Upper lobe of right lung (tissue), 1 donor: ENCODE results near the gene HDAC6. TPM values are rescaled to one million over a fixed set of nuclear protein-coding genes. Genes with fewer than 3 reads are reported as not detected.

Experiments used
- ATAC-seq: fragments of 200-7000 bp; cut with Tn5 transposase; one replicate; pipeline ENCODE4 v1.9.1; 2020; ENCODE audit warnings: mild to moderate bottlenecking, moderate library complexity
- DNase-seq: peaks from one replicate; pipeline ENCODE4 v3.0.0-alpha.2; 2020
- H3K27ac ChIP-seq: fragments of 200-600 bp; one replicate; pipeline ENCODE4 v1.8.0; 2022
- H3K27me3 ChIP-seq: fragments of 200-600 bp; one replicate; pipeline ENCODE4 v1.8.0; 2022; ENCODE audit warnings: mild to moderate bottlenecking
- H3K36me3 ChIP-seq: fragments of 200-600 bp; one replicate; pipeline ENCODE4 v1.8.0; 2022
- H3K4me1 ChIP-seq: fragments of 200-600 bp; one replicate; pipeline ENCODE4 v1.8.0; 2022
- H3K4me3 ChIP-seq: fragments of 200-600 bp; one replicate; pipeline ENCODE4 v1.8.0; 2022; ENCODE audit warnings: mild to moderate bottlenecking
- H3K9me3 ChIP-seq: fragments of 200-600 bp; one replicate; pipeline ENCODE4 v1.8.0; 2022
- intact Hi-C: fragments of 100-400 bp; cut with DNase I; formaldehyde crosslinking; loops from one replicate; pipeline ENCODE4 v1.11.0; 2022
- long read RNA-seq: library from polyadenylated mRNA; unstranded; transcript quantifications from one replicate; pipeline ENCODE4 v2.0.0, GENCODE V29; 2021
- total RNA-seq: library from RNA; stranded (reverse); fragmentation: NEBNext Ultra II Directional; extraction: Animal tissue kit (Norgen Biotek cat#: 25700); gene quantifications from one replicate; pipeline ENCODE4 v1.2.1, GENCODE V29; 2021
- TF ChIP-seq, protein P1 (sequence below): fragments of 200-600 bp; IDR thresholded peaks from one replicate; pipeline ENCODE4 v1.8.0; 2022; ENCODE audit warnings: antibody characterized with exemption
- donor health status: DM: no; HTN: yes; CAD: no; lungs with severe emphysema.

The HDAC6 gene
- 94.2 TPM for total RNA-seq
- long read RNA-seq, full-length matches to known transcripts = 33 of 100 reads
- long read RNA-seq, partial matches to known transcripts = 33 of 100 reads
- long read RNA-seq, other reads (novel, unspliced or antisense) = 34 of 100 reads

GRCh38 chrX:48801280-48802088 is at the start of gene HDAC6:
Gene HDAC6 (plus strand): TSS chrX:48802067. CDS start chrX:48802693, 626 bp downstream.
- Histone ChIP-seq H3K4me1 (peaks cover 4% of the 10 kb centered on the region), H3K4me3 (peak within 1 kb of the TSS; percentile 61), H3K27ac (peak within 1 kb of the TSS; percentile 97), H3K36me3 (no peaks in the 10 kb centered on the region), H3K9me3 (no peaks in the 10 kb centered on the region), H3K27me3 (no peaks in the 10 kb centered on the region)
- TF ChIP-seq, protein P1, sequence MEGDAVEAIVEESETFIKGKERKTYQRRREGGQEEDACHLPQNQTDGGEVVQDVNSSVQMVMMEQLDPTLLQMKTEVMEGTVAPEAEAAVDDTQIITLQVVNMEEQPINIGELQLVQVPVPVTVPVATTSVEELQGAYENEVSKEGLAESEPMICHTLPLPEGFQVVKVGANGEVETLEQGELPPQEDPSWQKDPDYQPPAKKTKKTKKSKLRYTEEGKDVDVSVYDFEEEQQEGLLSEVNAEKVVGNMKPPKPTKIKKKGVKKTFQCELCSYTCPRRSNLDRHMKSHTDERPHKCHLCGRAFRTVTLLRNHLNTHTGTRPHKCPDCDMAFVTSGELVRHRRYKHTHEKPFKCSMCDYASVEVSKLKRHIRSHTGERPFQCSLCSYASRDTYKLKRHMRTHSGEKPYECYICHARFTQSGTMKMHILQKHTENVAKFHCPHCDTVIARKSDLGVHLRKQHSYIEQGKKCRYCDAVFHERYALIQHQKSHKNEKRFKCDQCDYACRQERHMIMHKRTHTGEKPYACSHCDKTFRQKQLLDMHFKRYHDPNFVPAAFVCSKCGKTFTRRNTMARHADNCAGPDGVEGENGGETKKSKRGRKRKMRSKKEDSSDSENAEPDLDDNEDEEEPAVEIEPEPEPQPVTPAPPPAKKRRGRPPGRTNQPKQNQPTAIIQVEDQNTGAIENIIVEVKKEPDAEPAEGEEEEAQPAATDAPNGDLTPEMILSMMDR = no peak
- peak; percentile 98 for DNase-seq
- intact Hi-C loops = no loop called here
- peak; percentile 95 for ATAC-seq

DNA sequence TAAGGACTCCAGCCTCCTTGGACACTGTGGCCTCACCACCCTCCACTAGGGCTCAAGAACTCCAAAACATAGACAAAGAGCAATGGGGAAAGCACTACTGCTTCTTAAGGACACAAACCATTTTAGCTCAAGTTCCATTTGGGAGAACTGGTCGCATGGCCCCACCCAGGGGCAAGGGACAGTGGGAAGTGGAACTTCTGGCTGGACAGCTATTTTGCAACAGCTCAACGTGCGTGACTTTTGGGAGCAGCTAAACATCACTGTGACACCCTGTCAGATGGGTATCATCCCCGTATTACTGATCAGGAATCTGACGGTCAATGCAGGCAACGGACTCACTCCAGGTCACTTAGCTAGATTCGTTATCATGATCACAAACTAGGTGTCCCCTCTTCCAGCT is 49.4 kb upstream of the HDAC6 start:
- TF ChIP-seq, protein P1 = no peak
- ATAC-seq = no peak
- Histone ChIP-seq H3K4me3 (no peak overlapping the region), H3K4me1 (no peaks in the 10 kb centered on the region), H3K27me3 (no peaks in the 10 kb centered on the region), H3K9me3 (no peaks in the 10 kb centered on the region), H3K36me3 (no peaks in the 10 kb centered on the region), H3K27ac (no peak overlapping the region)
- intact Hi-C loops = no loop called here
- no peak for DNase-seq

DNA sequence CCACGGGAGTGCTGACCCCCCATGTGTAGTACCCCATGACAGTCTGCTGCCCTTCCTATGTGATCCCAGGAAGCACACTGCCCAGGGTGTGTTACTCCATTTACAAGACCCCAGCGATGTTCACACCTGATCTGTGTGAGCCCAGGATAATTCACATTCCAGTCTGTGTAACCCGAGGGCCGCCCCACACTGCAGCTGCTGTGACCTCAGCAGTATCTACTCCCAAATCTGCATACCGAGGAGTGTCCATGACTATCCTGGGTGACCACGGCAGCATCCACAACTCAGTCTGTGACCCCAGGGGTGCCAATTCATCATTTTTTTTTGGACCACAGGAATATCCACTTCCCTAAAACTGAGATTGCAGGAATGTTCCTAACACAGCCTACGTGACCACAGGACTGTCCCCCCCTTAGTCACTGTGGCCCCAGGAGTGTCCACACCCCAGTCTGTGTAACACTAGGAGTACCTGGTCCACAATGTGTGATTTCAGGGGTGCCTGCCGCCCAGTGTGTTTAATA is 48.1 kb upstream of the HDAC6 start:
- intact Hi-C loops = no loop called here
- no peak for DNase-seq
- H3K9me3 ChIP-seq = no peaks in the 10 kb centered on the region
- no peak for ATAC-seq
- no peaks in the 10 kb centered on the region for H3K36me3 ChIP-seq
- H3K4me1 ChIP-seq = no peaks in the 10 kb centered on the region
- H3K27ac ChIP-seq = no peak overlapping the region
- no peaks in the 10 kb centered on the region for H3K27me3 ChIP-seq
- TF ChIP-seq, protein P1 = no peak
- no peak overlapping the region for H3K4me3 ChIP-seq

DNA sequence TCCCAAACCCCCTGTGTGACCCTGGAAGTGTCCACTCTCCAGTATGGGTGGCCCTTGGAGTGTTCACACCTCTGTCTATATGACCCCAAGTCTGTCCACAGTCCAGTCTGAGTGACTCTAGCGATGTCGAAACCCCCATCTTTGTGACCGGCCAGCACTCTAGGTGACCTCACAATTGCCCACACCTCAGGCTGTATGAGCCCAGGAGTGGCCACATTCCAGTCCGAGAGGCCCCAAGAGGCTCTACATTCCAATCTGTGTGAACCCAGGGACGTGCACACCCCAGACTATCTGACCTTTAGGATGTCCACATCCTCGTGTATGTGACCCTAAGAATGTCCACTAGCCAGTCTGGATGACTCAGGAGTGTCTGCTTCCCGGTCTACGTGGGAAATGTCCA is 47.6 kb upstream of the HDAC6 start:
- DNase-seq (no peak), ATAC-seq (no peak)
- H3K36me3 ChIP-seq = no peaks in the 10 kb centered on the region
- no peaks in the 10 kb centered on the region for H3K9me3 ChIP-seq
- H3K27me3 ChIP-seq = no peaks in the 10 kb centered on the region
- intact Hi-C loops = no loop called here
- no peak overlapping the region for H3K4me3 ChIP-seq
- H3K27ac ChIP-seq = no peak overlapping the region
- TF ChIP-seq, protein P1 = no peak
- no peaks in the 10 kb centered on the region for H3K4me1 ChIP-seq

DNA sequence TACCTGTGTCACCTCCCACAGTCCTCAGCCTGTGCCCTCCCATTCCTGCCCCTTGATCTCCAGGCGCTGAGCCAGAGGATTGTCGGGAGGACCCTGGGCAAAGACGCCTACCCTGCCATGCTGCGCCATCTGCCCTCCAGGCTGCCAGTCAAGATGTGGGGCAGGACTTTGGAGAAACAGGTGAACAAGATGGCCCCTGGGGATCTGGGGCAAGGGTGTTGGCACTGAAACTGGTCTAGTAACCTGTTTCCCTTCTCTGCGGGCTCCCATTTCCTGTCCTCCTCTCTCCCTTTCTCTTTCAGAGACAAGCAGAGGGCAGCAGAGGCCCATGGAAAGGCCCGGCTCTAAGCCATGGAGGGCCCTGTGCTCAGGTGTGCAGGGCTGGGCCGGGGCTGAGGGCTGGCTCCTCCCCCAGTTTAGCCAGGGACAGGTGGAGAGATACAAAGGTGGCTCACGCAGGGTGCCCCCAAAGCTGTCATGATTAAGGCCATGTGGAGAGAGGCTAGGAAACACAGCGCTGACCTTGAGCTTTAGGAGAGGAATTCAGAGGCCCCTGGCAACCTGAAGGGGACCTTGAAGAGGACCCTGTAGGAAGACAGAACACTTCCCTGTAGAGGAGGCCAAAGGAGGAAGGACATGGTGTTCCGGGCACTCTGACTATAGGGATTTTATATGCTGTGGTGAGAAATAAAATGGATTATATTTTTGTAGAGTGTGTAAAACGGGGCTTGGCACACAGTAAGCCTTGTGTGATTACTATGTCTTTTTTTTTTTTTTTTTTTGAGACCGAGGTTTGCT is 40.0 kb upstream of the HDAC6 start, which contains the start of gene GLOD5:
TSS of gene GLOD5 (plus strand) at position 74 of the 798 bp plus-strand sequence. CDS start at position 118, 44 bp downstream.
- intact Hi-C loops = no loop called here
- ATAC-seq (peak; percentile 99), DNase-seq (peak; percentile 81)
- Histone ChIP-seq H3K9me3 (no peaks in the 10 kb centered on the region), H3K36me3 (no peaks in the 10 kb centered on the region), H3K27ac (peak within 1 kb of the TSS; percentile 51), H3K27me3 (no peaks in the 10 kb centered on the region), H3K4me3 (no peak within 1 kb of the TSS), H3K4me1 (no peaks in the 10 kb centered on the region)
- TF ChIP-seq, protein P1 = peak; percentile 12
